Adipose tissue (tissue), 3 donors: Measurements from ENCODE around the gene TLR4. TPM values are rescaled to one million over a fixed set of nuclear protein-coding genes. Genes with fewer than 3 reads are reported as not detected.

ENCODE experiments used
- H3K27ac ChIP-seq: one replicate; pipeline ENCODE4 v1.5.1; 2013; ENCODE audit warnings: low read depth, low read length
- WGBS, 3 donors: extraction: QIAGEN DNeasy Blood & Tissue Kit; methylation state at CpG; one replicate each; pipeline ENCODE4 v1.1.7; 2013; 5-methylcytosine and 5-hydroxymethylcytosine counted together
- polyA plus RNA-seq, 3 donors: library from polyadenylated mRNA; stranded (reverse); fragments of 200-250 nt; gene quantifications; one replicate each; pipeline ENCODE4 v1.2.3, GENCODE V29; 2013
- donor health status: healthy with polysubstance abuse.
- donor health status: Bipolar disorder and iron deficiency.
- donor health status: healthy.

TLR4 gene
- polyA plus RNA-seq, 3 donors: 1.3 to 15.2 (median 13.8) TPM

GRCh38 chr9:117734523-117735314 is 30.5 kb downstream of the TLR4 start:
- H3K27ac ChIP-seq: no peak overlapping the region
- 46 to 86% (median 75%) methylated on average over 2 of the region's 2 CpGs for WGBS, 3 donors

- H3K27ac ChIP-seq: no peak overlapping the region
- 54 to 84% (median 69%) methylated on average over 7 of the region's 7 CpGs for WGBS, 3 donors
Measured at GRCh38 chr9:117737721-117738226, 33.6 kb downstream of the TLR4 start.

- 73 to 89% (median 84%) methylated on average over 10 of the region's 10 CpGs for WGBS, 3 donors
Measured at GRCh38 chr9:117739206-117739605, 35.0 kb downstream of the TLR4 start.

GRCh38 chr9:117739624-117740347 is 35.6 kb downstream of the TLR4 start:
- no peak overlapping the region for H3K27ac ChIP-seq
- 70 to 86% (median 86%) methylated on average over 11 of the region's 11 CpGs for WGBS, 3 donors

More at GRCh38 chr9:117739206-117739605, 35.0 kb downstream of the TLR4 start:
- no peak overlapping the region for H3K27ac ChIP-seq

DNA sequence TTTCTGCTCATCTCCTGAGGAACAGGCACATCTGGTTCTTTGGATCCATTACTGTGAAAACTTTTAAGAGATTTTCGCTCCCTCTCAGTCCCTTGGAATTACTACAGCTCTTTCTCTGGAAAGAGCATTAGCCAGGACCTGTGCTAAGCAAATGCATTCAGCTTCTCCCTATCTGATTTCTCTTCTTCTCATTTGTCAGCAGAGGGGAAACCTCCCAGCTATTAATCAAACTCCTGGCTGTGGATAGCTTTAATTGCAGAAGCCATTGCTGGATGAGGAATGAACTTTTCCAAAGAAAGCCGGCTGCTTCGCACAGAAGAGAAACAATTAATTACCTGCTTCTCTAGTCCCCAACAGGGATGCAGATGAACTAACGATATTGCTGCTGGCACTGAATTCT is 37.9 kb downstream of the TLR4 start:
- WGBS, 3 donors: 36 to 62% (median 52%) methylated on average over 4 of the region's 4 CpGs
- no peak overlapping the region for H3K27ac ChIP-seq

GRCh38 chr9:117744369-117744768 is 40.2 kb downstream of the TLR4 start:
- WGBS, 3 donors: 48 to 62% (median 56%) methylated on average over 3 of the region's 3 CpGs
- H3K27ac ChIP-seq: no peak overlapping the region

- no peak overlapping the region for H3K27ac ChIP-seq
- WGBS, 3 donors: 3 to 4% (median 4%) methylated on average over 45 to 46 of the region's 46 CpGs
Measured at GRCh38 chr9:117744856-117745389, 40.7 kb downstream of the TLR4 start.

- 64 to 74% (median 66%) methylated on average over 8 of the region's 8 CpGs for WGBS, 3 donors
- no peak overlapping the region for H3K27ac ChIP-seq
Measured at GRCh38 chr9:117745598-117745997, 41.4 kb downstream of the TLR4 start.

DNA sequence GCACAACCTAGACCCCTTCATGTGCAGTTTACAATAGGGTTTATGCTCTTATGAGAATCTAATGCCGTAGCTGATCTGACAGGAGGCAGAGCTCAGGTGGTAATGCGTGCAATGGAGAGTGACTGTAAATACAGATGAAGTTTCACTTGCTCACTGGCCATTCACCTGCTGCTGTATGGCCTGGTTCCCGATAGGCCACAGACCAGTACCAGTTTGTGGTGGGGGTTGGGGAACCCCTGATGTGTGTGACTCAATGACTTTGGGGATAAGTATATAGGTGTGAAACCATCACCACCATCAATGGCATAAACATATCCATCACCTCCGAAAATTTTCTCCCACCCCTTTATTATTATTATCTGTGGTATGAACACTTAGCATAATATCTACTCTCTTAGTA is 42.1 kb downstream of the TLR4 start:
- WGBS, 3 donors: 63 to 93% (median 86%) methylated on average over 4 of the region's 4 CpGs
- H3K27ac ChIP-seq: no peak overlapping the region

GRCh38 chr9:117747386-117747970 is 43.3 kb downstream of the TLR4 start:
- 67 to 75% (median 68%) methylated on average over 5 of the region's 5 CpGs for WGBS, 3 donors
- H3K27ac ChIP-seq: no peak overlapping the region

DNA sequence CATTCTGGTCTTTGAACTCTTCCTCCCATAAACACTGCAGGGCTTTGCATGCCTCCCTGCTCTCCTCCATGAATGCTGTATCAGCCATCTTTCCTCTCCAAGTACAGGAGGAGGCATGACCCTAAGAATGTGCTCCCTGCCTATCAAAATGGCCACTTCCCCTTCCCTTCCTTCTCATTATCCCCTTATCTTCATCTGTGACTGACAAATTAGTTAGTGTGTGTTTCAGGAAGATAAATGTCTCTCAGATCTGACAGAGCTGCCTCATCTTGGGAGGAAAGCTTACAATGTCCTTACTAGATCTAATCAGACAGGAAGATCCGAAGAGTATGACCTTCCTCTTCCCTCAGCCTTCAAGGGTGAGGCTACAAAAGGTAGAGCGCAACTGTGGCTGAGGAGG is 46.2 kb downstream of the TLR4 start:
- 48 to 53% (median 52%) methylated on average over 2 of the region's 2 CpGs for WGBS, 3 donors
- H3K27ac ChIP-seq: no peak overlapping the region

DNA sequence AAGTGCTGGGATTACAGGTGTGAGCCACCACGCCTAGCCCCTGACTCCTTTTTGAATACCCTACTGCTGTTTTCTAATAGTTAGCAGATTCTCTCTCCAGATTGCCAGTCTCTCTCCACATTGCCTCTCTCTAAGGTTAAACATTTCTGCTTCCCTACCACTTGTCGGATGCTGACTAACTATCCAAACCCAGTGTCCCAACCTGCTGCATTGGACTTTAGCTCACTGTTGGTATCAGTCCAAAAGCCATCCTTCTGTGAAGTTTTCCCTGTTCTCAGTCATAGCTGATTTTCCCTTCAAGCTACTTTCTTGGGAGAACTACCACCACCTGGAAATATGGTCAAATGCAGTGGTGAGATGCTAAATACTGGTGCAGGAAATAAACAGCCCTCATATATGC is 48.7 kb downstream of the TLR4 start:
- WGBS, 3 donors: 86 to 90% (median 89%) methylated on average over 2 of the region's 2 CpGs
- no peak overlapping the region for H3K27ac ChIP-seq

DNA sequence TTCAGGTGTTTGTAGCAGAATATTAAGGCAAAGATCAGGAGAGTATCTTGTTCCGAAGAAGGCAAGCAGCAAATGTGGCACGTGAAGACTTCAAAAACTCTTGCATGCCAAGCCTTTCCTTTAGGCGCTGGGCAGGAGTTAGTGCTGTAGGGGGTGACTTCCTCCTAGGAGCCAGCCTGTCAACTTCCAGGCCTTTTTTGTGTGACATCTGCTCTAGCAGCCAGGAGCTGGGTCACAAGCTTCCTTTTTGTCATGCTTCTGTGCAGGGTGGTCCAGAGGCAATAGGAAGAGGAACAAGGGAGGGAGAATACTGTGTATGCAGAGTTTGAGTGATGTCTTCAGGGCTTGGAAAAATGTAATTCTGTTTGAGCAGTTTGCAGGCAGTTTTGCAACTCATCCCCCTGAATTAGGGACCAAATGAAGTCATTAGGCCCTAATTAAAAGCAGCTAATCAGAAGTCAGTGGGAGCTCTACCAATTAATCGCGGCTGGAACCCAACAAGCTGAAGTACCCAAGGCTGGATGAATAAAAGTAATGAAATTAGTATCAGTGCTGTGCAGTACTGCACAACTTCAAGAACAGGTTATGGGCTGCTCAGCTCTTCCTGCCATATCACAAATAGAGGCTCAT is 53.5 kb downstream of the TLR4 start:
- 63 to 68% (median 63%) methylated on average over 5 of the region's 5 CpGs for WGBS, 3 donors
- no peak overlapping the region for H3K27ac ChIP-seq

DNA sequence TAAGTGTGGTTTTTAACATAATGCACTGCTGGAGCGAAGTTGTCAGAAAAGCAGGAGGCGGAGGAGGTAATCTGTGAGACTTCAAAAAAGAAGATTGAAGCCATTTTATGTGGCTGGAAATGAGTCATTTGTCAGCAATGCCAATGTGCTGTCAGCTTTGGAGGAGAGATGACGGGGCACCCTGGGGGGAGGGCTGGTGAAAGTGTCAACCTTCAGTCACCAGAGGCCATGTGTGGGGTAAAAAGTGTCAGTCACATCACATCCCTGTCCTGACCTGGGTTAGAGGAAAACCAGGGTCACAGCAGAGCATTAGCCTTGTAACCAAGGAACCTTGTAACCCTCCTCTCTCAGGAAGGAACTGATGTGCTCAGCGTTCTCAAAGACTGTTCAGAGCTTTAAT is 59.1 kb downstream of the TLR4 start:
- 41 to 67% (median 58%) methylated on average over 4 of the region's 4 CpGs for WGBS, 3 donors

GRCh38 chr9:117768750-117769395 is 64.7 kb downstream of the TLR4 start:
- H3K27ac ChIP-seq: no peak overlapping the region
- 47 to 59% (median 49%) methylated on average over 4 of the region's 4 CpGs for WGBS, 3 donors

More for the DNA sequence above, 59.1 kb downstream of the TLR4 start:
- no peak overlapping the region for H3K27ac ChIP-seq

GRCh38 chr9:117771136-117771535 is 66.9 kb downstream of the TLR4 start:
- WGBS, 3 donors: 56 to 69% (median 64%) methylated on average over 4 of the region's 4 CpGs
- H3K27ac ChIP-seq: no peak overlapping the region

DNA sequence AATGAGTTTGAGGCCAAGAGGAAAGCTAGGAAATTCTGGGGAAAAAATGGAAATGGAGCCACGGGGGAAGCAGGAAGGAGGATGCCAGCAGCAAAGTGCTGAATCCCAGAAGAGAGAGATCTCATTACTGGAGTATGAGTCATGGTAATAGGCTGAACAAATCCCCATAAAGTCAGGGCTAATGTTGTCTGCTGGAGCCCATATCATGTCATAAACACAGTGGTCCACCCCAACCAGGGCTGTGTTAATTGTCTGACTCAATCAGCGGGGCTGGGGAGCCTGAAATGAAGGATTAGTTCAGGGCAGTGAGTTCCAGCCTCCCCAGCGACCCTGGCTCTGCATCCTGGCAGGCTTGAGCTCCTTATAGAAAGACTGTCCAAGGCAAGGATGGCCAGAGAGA is 68.8 kb downstream of the TLR4 start:
- no peak overlapping the region for H3K27ac ChIP-seq
- WGBS, 3 donors: 49 to 57% (median 52%) methylated on average over 3 of the region's 3 CpGs
